PC-9 (cell line): ENCODE results near the gene PMM2. TPM values are rescaled to one million over a fixed set of nuclear protein-coding genes. Genes with fewer than 3 reads are reported as not detected.
"Not testable (repeated sequence)": the region's sequence is repeated elsewhere in the genome, so short reads cannot be mapped to it uniquely, and the experiment has no call there.

Source experiments
- BruUV-seq: library from RNA; stranded (reverse); fragments of 400-500 nt; replicated peaks from 2 replicates; lab custom pipeline; 2021; lab: Mats Ljungman, UMichigan
- CTCF ChIA-PET: fragments of 300-600 bp; sonication (Branson Sonifier 250); formaldehyde crosslinking; loops from one replicate; lab custom pipeline; 2022; ENCODE audit warnings: antibody characterized with exemption; lab: Charles Lee
- POLR2A ChIA-PET: fragments of 300-600 bp; sonication (Branson Sonifier 250); formaldehyde crosslinking; loops from one replicate; lab custom pipeline; 2022; ENCODE audit warnings: antibody characterized with exemption; ENCODE audit not compliant: unreplicated experiment; lab: Charles Lee
- DNase-seq, 2 experiments: peaks; one replicate each; pipeline versions ENCODE4 v3.0.0 to v3.0.0-alpha.2; 2015 to 2022; ENCODE audit warnings: mixed read lengths in 1 of 2
- H2AFZ ChIP-seq: fragments of 200-600 bp; sonication (generic); 2 replicates; pipeline ENCODE4 v1.8.1; 2017; ENCODE audit warnings: antibody characterized with exemption
- H3F3A ChIP-seq: fragments of 200-600 bp; sonication (generic); 2 replicates; pipeline ENCODE4 v1.8.1; 2017; ENCODE audit warnings: antibody characterized with exemption, mild to moderate bottlenecking, low read depth; ENCODE audit not compliant: insufficient read depth
- H3K27ac ChIP-seq: fragments of 200-600 bp; sonication (generic); 2 replicates; pipeline ENCODE4 v1.6.1; 2016; ENCODE audit warnings: mixed run types
- H3K27me3 ChIP-seq: fragments of 200-600 bp; sonication (generic); 2 replicates; pipeline ENCODE4 v1.6.1; 2016; ENCODE audit warnings: low read depth, mixed run types; ENCODE audit not compliant: insufficient read depth
- H3K36me3 ChIP-seq: fragments of 200-600 bp; sonication (generic); 2 replicates; pipeline ENCODE4 v1.6.1; 2016; ENCODE audit warnings: low read depth, mixed run types
- H3K4me1 ChIP-seq: fragments of 200-600 bp; sonication (generic); replicated peaks from 2 replicates; pipeline ENCODE4 v1.6.1; 2016; ENCODE audit warnings: mixed run types; ENCODE audit not compliant: insufficient read depth
- H3K4me2 ChIP-seq: fragments of 200-600 bp; sonication (generic); 2 replicates; pipeline ENCODE4 v1.6.1; 2017; ENCODE audit warnings: mixed run types
- H3K4me3 ChIP-seq: fragments of 200-600 bp; sonication (generic); 2 replicates; pipeline ENCODE4 v1.6.1; 2016; ENCODE audit warnings: mixed run types
- H3K79me2 ChIP-seq: fragments of 200-600 bp; sonication (generic); 2 replicates; pipeline ENCODE4 v1.6.1; 2017; ENCODE audit warnings: low read depth, mixed run types
- H3K9me2 ChIP-seq: fragments of 200-600 bp; sonication (generic); 2 replicates; pipeline ENCODE4 v1.8.1; 2017; ENCODE audit warnings: mild to moderate bottlenecking; ENCODE audit not compliant: insufficient read depth
- H3K9me3 ChIP-seq: fragments of 200-600 bp; sonication (generic); 2 replicates; pipeline ENCODE4 v1.8.1; 2016; ENCODE audit warnings: low read depth; ENCODE audit not compliant: insufficient read depth
- H4K20me1 ChIP-seq: fragments of 200-600 bp; sonication (generic); 2 replicates; pipeline ENCODE4 v1.8.1; 2017; ENCODE audit not compliant: insufficient read depth
- EZH2 ChIP-seq: fragments of 200-600 bp; sonication (generic); IDR thresholded peaks from 2 replicates; pipeline ENCODE4 v1.8.0; 2017; ENCODE audit warnings: antibody characterized with exemption, low read depth
- intact Hi-C: fragments of 100-400 bp; cut with micrococcal nuclease; formaldehyde crosslinking; loops from one replicate; pipeline ENCODE4 v1.10.0; 2022; ENCODE audit not compliant: unreplicated experiment
- total RNA-seq: library from RNA; stranded (reverse); gene quantifications from 2 replicates; pipeline ENCODE4 v1.2.3, GENCODE V29; 2021
- TF ChIP-seq, protein P1 (sequence below): fragments of 200-600 bp; sonication (generic); conservative IDR thresholded peaks from 2 replicates; pipeline ENCODE4 v1.6.1; 2017; ENCODE audit warnings: mixed run types, antibody characterized with exemption, mild to moderate bottlenecking, moderate library complexity

Gene PMM2
- total RNA-seq, 1 experiment from 2014 or later = 54.4 TPM

DNA sequence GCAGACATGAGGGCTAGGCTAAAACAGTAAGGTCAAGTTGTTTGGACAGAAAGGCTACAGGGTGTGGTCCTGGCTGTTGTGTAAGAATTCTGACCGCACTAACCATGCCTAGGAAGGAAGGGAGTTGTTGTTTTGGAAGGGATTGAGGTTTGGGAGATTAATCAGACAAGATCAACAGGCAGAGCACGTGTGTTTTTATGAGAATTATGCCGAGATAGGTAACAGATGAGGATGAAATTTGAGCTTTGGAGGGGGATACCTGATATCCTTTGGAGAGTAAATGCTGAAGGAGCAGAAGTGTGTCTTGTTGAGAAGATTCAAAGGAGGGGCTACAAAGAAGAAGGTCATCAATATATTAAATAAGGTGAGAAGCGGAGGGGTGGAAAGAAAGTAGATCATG, 44.4 kb downstream of the PMM2 start:
- H3K9me2 ChIP-seq, DNase-seq, H3K9me3 ChIP-seq, H3F3A ChIP-seq, H3K4me3 ChIP-seq, CTCF ChIA-PET, H3K4me1 ChIP-seq, BruUV-seq, H3K4me2 ChIP-seq, intact Hi-C loops, H3K27ac ChIP-seq, POLR2A ChIA-PET, H3K27me3 ChIP-seq, H3K36me3 ChIP-seq, H2AFZ ChIP-seq, H3K79me2 ChIP-seq: not testable (repeated sequence)
- H4K20me1 ChIP-seq = peaks cover 27% of the 10 kb centered on the region

DNA sequence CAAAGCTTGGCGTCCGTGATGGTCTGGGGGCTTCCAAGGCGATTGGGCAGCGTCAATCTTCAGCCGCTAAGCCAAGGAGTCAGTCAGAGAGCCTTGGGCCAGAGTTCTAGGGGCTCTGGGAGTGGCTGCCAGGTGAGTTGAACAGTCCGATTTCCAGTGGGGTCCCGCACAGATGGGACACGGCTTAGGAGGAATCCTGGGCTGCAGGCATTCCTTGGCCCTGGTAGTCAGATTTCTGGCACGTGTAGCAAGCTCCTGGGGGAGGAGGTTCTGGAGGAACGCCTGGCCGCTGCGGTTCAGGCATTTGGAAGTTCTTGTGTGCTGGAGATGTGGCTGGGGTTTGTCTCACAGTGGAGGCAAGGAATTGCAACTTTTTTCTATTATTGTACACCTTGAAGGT, 45.7 kb downstream of the PMM2 start:
- H3K27ac ChIP-seq, H3K36me3 ChIP-seq, H2AFZ ChIP-seq, DNase-seq, H3K4me2 ChIP-seq, CTCF ChIA-PET, H3F3A ChIP-seq, H3K9me2 ChIP-seq, H3K4me3 ChIP-seq, intact Hi-C loops, H3K79me2 ChIP-seq, H3K4me1 ChIP-seq, POLR2A ChIA-PET, H3K9me3 ChIP-seq, BruUV-seq, H3K27me3 ChIP-seq: not testable (repeated sequence)
- peaks cover 33% of the 10 kb centered on the region for H4K20me1 ChIP-seq

DNA sequence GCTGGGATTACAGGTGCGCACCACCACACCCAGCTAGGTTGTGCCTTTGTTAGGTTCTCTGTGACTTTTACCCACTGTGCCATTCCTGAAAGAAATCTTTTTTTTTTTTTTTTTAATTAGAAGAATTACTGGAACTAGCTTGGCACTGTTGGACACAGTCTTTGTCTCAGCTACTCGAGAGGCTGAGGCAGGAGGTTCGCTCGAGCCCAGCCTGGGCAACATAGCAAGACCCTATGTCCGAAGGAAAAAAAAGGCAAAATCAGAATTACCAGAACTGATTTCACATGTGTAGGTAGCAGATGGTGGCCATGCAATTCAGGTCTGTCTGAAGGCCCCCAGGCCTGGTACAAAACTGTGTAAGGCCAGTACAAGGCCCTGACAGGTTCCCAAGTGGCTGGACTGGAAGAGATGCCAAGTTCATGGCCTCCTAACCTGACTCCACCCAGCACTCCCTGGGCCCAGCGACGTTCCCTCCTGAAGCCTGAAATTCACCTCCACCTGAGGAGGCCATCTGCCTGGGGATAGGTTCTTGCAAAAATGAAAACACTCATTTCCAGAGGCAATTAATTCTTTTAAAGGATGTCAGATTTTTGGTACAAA, 48.2 kb downstream of the PMM2 start:
- TF ChIP-seq EZH2 = no peak
- TF ChIP-seq, protein P1, sequence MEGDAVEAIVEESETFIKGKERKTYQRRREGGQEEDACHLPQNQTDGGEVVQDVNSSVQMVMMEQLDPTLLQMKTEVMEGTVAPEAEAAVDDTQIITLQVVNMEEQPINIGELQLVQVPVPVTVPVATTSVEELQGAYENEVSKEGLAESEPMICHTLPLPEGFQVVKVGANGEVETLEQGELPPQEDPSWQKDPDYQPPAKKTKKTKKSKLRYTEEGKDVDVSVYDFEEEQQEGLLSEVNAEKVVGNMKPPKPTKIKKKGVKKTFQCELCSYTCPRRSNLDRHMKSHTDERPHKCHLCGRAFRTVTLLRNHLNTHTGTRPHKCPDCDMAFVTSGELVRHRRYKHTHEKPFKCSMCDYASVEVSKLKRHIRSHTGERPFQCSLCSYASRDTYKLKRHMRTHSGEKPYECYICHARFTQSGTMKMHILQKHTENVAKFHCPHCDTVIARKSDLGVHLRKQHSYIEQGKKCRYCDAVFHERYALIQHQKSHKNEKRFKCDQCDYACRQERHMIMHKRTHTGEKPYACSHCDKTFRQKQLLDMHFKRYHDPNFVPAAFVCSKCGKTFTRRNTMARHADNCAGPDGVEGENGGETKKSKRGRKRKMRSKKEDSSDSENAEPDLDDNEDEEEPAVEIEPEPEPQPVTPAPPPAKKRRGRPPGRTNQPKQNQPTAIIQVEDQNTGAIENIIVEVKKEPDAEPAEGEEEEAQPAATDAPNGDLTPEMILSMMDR = no peak
- H3K36me3 ChIP-seq = peaks cover 7% of the 10 kb centered on the region; the same call in 1 of the 2 replicates
- CTCF ChIA-PET = no interaction called here
- intact Hi-C loops = no loop called here
- H4K20me1 ChIP-seq = peaks cover 50% of the 10 kb centered on the region
- peaks cover 4% of the 10 kb centered on the region; the same call in 1 of the 2 replicates for H3F3A ChIP-seq
- no peaks in the 10 kb centered on the region for H3K9me2 ChIP-seq
- no peaks in the 10 kb centered on the region for H3K9me3 ChIP-seq
- H3K4me3 ChIP-seq = no peak overlapping the region
- H3K79me2 ChIP-seq = no peaks in the 10 kb centered on the region
- no peaks in the 10 kb centered on the region for H3K4me1 ChIP-seq
- H2AFZ ChIP-seq = no peak overlapping the region
- no peak overlapping the region for H3K4me2 ChIP-seq
- no peak for DNase-seq
- POLR2A ChIA-PET = no interaction called here
- no TSS peak for BruUV-seq
- H3K27ac ChIP-seq = no peak overlapping the region
- H3K27me3 ChIP-seq = no peaks in the 10 kb centered on the region

- no peak overlapping the region for H3K27ac ChIP-seq
- no peak overlapping the region for H3K4me3 ChIP-seq
- peaks cover 55% of the 10 kb centered on the region for H4K20me1 ChIP-seq
- H3K27me3 ChIP-seq = no peaks in the 10 kb centered on the region
- BruUV-seq = no TSS peak
- H3K36me3 ChIP-seq = peaks cover 12% of the 10 kb centered on the region; the same call in 1 of the 2 replicates
- H3K79me2 ChIP-seq = no peaks in the 10 kb centered on the region
- no peak overlapping the region for H3K4me2 ChIP-seq
- no peak overlapping the region for H2AFZ ChIP-seq
- CTCF ChIA-PET = interaction anchor here (0.6 kb wide), 1 partner anchor 1778 kb away, joined by 3 read pairs; no protein-coding TSS in a partner anchor
- H3F3A ChIP-seq = peaks cover 11% of the 10 kb centered on the region
- H3K9me2 ChIP-seq = no peaks in the 10 kb centered on the region
- intact Hi-C loops = no loop called here
- TF ChIP-seq, protein P1 = no peak
- no peak for TF ChIP-seq EZH2
- POLR2A ChIA-PET = no interaction called here
- DNase-seq = no peak
- H3K4me1 ChIP-seq = no peaks in the 10 kb centered on the region
- H3K9me3 ChIP-seq = no peaks in the 10 kb centered on the region
These were observed 48.8 kb downstream of the PMM2 start for GRCh38 chr16:8846401-8846932.
